Activated T-helper 1 cell treated with Interleukin-2 at 50 U/mL for 16 hours (primary cell): ENCODE data around the gene CCL2.
"Not testable (repeated sequence)": the region's sequence is repeated elsewhere in the genome, so short reads cannot be mapped to it uniquely, and the experiment has no call there.

ENCODE experiments used
- DNase-seq: peaks from one replicate; pipeline ENCODE4 v3.0.0-alpha.2; 2020; ENCODE audit warnings: low read depth

The CCL2 gene

GRCh38 chr17:34254651-34255380 lies at the start of gene CCL2:
Gene CCL2, plus strand, starts transcription at chr17:34255285. Its CDS starts 65 bp downstream, at chr17:34255350.
- DNase-seq, result no peak

- no peak for DNase-seq
Observed at GRCh38 chr17:34205401-34205800, 49.7 kb upstream of the CCL2 start.

- no peak for DNase-seq
Observed at GRCh38 chr17:34206569-34206968, 48.5 kb upstream of the CCL2 start.

DNA sequence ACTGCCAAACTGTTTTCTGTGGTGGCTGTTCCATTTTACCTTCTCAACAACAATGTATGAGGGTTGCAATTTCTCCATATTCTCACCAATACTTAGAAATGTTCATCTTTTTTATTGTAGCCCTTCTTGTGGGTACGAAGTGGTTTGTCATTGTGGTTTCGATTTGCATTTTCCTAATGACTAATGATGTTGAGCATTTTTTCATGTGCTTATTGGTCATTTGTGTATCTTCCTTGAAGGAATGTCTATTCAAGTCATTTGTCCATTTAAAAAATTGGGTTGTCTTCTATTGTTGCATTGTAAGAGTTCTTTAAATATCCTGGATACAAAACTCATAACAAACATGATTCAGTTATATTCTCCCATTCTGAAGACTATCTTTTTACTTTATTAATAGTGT lies 47.5 kb upstream of the CCL2 start:
- no peak for DNase-seq

DNA sequence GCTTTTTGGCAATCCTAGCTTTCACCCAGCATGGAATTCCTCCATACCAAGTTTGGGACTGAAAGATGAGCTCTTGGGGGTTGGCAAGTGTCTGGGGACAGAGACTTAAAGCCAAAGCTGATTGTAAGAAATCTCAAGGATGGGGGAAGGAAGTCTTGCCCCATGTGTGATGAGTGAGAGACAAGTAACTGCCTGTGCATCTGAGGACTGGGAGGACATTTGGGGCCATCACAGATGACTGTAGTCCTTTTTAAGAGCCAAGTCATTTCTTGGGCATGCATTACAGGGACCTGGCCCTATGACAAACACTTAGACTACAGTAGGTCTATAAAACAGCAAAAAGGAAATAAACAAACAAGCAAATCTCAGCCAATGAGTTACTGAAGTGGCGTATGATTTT lies 36.3 kb upstream of the CCL2 start:
- no peak for DNase-seq

- DNase-seq, result no peak
Observed at GRCh38 chr17:34219405-34219804, 35.7 kb upstream of the CCL2 start.

- DNase-seq, result no peak
Observed at GRCh38 chr17:34220045-34220751, 34.9 kb upstream of the CCL2 start.

DNA sequence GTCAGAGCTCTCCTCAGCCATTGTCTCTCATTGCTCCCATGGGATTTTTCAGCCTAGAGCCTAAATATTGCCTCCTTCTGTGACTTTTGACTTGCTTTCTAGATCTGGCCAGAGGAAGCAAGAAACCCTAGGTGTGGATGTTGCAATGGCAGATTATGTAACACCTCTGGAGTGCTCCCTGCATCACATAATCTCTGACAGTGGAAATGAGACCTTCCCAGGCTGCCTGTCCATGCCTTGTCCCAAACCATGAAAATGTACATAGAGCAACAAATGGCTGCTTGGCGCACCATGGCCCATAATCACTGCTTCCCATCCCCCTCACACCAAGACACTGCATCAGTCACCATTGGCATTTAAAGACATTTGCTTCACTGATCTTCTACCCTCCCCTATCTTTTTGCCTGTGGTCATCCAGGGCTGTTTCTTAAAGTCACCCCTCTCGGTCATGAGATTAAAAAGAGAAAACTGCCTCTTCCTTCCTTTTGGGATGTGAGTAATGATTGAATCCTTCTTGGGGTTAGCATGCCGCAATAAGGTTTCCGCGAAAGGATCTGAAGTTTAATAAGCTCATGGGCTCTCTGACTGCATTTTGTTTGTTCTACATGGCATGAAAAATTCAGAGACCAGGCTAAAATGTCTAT lies 34.2 kb upstream of the CCL2 start:
- DNase-seq, result no peak

DNA sequence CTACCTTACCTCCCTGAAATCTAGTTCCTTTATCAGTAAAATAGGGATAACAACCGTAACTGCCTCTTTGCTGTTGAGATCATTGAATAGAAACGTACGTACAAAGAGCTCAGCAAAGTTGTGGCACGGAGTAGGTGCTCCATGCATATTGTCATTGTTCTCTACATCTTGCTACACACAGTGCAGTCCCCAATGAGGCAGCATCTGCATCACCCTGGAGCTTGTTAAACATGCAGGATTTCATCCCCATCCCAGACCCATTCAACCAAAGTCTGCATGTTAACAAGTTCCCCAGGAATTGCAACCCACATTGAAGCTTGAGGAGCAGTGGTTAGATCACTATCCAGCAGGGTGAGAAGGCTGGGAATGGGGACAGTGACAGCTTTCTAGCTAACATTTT lies 33.7 kb upstream of the CCL2 start:
- DNase-seq, result no peak

GRCh38 chr17:34222722-34223497 lies 32.2 kb upstream of the CCL2 start:
- no peak for DNase-seq

DNA sequence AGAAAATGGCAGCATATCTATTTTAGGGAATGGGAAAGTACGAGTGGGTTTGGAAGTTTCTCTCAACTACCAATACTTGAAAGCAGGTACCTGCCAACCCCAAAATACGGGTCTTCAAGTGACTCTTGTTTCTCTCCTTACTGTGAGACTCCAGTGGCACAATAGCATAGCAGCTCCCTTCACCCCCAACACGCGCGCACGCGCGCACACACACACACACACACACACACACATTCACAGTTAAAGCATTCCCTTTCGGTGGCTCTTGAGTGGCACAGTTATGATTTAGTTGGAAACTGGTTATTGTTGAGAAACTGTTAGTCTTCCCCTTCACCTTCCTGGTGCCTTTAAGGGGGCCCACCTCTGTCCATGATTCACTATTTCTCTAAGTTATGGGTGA lies 30.0 kb upstream of the CCL2 start:
- no peak for DNase-seq

GRCh38 chr17:34226011-34226743 lies 28.9 kb upstream of the CCL2 start:
- no peak for DNase-seq

GRCh38 chr17:34226744-34227034 lies 28.4 kb upstream of the CCL2 start:
- no peak for DNase-seq

DNA sequence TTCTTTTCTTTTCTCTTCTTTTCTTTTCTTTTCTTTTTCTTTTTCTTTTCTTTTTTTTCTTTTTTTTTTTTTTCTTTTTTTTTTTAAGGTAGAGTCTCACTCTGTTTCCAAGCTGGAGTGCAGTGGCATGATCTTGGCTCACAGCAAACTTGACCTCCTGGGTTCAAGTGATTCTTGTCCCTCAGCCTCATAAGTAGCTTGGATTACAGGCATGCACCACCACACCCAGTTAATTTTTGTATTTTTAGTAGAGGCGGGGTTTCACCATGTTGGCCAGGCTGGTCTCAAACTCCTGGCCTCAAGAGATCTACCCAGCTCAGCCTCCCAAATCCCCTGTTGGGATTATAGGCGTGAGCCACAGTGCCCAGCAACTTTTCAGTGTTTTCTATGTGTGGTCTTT lies 27.8 kb upstream of the CCL2 start:
- DNase-seq, result not testable (repeated sequence)

DNA sequence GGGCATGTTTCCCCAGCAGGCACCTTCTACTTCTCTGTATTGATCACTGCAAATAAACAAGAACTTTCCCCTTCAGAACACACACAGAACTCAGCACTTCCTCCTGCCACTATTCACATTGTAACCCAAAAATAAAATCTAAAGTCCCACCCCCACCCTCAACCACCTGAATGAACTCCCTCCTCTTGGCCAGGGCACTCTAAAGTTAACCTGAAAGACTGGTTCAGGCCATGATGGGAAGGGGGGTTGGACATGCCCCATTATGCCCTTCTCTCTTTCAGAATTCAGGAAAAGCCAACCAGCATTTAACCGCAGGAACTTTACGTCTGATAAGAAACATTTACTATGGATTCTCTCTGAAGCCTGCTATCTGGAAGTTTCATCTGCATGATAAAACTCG lies 27.4 kb upstream of the CCL2 start:
- no peak for DNase-seq

GRCh38 chr17:34228781-34229180 lies 26.3 kb upstream of the CCL2 start:
- DNase-seq, result no peak

DNA sequence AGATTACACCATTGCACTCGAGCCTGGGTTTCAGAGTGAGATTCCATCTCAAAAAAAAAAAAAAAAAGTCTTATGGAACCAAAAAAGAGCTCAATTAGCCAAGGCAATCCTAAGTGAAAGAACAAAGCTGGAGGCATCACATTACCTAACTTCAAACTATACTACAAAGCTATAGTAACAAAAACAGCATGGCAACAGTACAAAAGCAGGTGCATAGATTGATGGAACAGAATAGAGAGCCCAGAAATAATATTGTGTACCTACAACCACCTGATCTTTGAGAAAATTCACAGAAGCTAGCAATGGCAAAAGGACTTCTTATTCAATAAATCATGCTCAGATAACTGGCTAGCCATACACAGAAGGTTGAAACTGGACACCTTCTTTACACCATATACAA lies 24.7 kb upstream of the CCL2 start:
- DNase-seq, result no peak

DNA sequence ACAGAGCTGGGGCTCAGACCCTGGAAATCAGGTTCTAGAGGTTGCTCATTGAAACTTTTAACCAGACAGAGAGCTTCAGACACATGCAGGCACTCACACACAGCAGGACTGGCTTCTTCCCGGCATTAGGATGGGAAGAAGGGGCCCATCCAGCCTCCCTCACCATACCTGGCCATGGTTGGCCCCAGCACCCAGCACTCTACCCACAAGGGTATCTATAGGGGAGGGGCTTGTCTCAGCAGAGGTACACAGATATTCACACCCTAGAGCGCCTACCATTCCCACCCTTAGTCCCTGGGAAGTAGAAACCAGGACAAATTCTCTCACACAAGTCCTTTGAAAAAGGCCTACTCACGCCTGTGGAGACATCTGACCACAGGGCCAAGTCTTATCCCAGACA lies 20.5 kb upstream of the CCL2 start:
- no peak for DNase-seq

- DNase-seq, result no peak
Observed at GRCh38 chr17:34235389-34236028, 19.6 kb upstream of the CCL2 start.

- DNase-seq, result no peak
Observed at GRCh38 chr17:34236281-34236892, 18.7 kb upstream of the CCL2 start.

GRCh38 chr17:34237458-34237857 lies 17.6 kb upstream of the CCL2 start:
- no peak for DNase-seq
